Measurements from ENCODE around the gene TPSB2.
"Not testable (repeated sequence)": the region's sequence is repeated elsewhere in the genome, so short reads cannot be mapped to it uniquely, and the experiment has no call there.

The TPSB2 gene

GRCh38 chr16:1199347-1200013 lies 30.5 kb downstream of the TPSB2 start:
- no peak for DNase-seq

- not testable (repeated sequence) for DNase-seq
These were observed 31.2 kb downstream of the TPSB2 start for GRCh38 chr16:1198671-1199346.

GRCh38 chr16:1198194-1198593 lies 31.8 kb downstream of the TPSB2 start:
- DNase-seq = no peak

- no peak for DNase-seq
These were observed 32.6 kb downstream of the TPSB2 start for GRCh38 chr16:1197237-1197866.

GRCh38 chr16:1196494-1196893 lies 33.5 kb downstream of the TPSB2 start:
- no peak for DNase-seq

GRCh38 chr16:1195393-1195666 lies 34.7 kb downstream of the TPSB2 start:
- no peak for DNase-seq

- no peak for DNase-seq
These were observed 35.2 kb downstream of the TPSB2 start for GRCh38 chr16:1194665-1195392.

GRCh38 chr16:1193825-1194581 lies 36.0 kb downstream of the TPSB2 start:
- DNase-seq = no peak

- no peak for DNase-seq
These were observed 36.7 kb downstream of the TPSB2 start for GRCh38 chr16:1193143-1193824.

GRCh38 chr16:1192384-1193073 lies 37.5 kb downstream of the TPSB2 start:
- DNase-seq = no peak

- DNase-seq = not testable (repeated sequence)
These were observed 39.2 kb downstream of the TPSB2 start for GRCh38 chr16:1190789-1191188.

GRCh38 chr16:1189455-1189854 lies 40.5 kb downstream of the TPSB2 start:
- no peak for DNase-seq

- DNase-seq = peak; percentile 50
These were observed 41.4 kb downstream of the TPSB2 start for GRCh38 chr16:1188432-1189189.

- not testable (repeated sequence) for DNase-seq
These were observed 44.4 kb downstream of the TPSB2 start for GRCh38 chr16:1185460-1186207.

- no peak for DNase-seq
These were observed 45.0 kb downstream of the TPSB2 start for GRCh38 chr16:1184980-1185379.

GRCh38 chr16:1184156-1184868 lies 45.7 kb downstream of the TPSB2 start:
- DNase-seq = no peak

- DNase-seq = no peak
These were observed 46.8 kb downstream of the TPSB2 start for GRCh38 chr16:1182950-1183907.

GRCh38 chr16:1182316-1182671 lies 47.7 kb downstream of the TPSB2 start:
- DNase-seq = no peak
